ENCODE measurements around the gene GPR37L1.

GRCh38 chr1:202168861-202169260 lies 46.1 kb downstream of the GPR37L1 start:
- TF ChIP-seq CTCF (IDR thresholded peaks at IDR 0.05): no peak
- no peak for TF ChIP-seq POLR2A (IDR thresholded peaks at IDR 0.05)

Measured in right lobe of liver (tissue), 4 donors.